ENCODE data around the gene ITIH1.

ITIH1 gene

DNA sequence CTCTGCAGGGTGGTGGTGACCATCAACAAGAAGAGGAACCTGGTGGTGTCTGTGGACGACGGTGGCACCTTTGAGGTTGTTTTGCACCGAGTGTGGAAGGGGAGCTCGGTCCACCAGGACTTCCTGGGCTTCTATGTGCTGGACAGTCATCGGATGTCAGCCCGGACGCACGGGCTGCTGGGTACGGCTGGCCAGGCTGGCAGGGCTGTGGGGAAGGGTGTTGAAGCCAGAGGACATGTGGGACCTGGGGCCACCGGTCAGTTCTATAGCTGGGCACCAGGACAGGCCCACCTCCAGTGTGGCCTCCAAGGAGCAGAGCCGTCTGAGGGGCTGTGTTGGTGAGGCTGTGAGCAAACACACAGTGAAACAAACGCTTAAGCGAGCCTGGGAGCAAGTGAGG lies 13.3 kb downstream of the ITIH1 start:
- no peak for DNase-seq

DNA sequence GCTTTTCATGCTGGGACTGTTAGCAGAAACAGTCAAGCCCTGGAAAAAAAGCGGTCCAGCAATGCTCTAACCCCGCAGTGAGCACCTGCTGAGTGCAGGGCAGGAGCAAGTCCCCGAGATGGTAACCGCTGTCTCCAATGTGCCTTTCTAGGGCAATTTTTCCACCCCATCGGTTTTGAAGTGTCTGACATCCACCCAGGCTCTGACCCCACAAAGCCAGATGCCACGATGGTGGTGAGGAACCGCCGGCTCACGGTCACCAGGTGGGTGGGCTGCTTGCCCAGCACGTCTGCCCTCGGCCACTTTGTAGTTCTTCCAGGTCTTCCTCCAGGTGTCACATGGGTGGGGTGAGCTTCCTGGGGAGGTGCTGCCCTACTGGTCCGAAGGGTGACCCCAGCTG lies 14.0 kb downstream of the ITIH1 start:
- no peak for DNase-seq

DNA sequence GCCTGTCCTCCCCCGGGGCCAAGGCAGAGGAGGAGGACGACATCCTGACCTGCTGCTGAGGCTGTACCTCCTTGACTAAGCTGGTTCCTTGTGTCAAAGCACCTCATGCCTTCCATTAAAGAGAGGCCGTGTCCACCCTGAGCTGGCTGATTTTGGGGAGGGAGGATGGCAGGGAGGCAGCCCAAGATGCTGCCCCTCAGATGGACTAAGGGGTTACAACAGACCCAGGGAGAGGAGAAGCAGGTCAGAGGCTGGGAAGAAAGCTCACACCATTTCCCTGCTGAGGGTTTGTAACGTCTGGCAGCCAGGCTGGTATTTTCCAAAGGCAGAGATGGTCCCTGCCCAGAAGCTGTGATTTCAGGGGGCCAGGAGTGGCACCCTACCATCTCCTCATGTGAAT lies 14.5 kb downstream of the ITIH1 start:
- DNase-seq, result no peak

DNA sequence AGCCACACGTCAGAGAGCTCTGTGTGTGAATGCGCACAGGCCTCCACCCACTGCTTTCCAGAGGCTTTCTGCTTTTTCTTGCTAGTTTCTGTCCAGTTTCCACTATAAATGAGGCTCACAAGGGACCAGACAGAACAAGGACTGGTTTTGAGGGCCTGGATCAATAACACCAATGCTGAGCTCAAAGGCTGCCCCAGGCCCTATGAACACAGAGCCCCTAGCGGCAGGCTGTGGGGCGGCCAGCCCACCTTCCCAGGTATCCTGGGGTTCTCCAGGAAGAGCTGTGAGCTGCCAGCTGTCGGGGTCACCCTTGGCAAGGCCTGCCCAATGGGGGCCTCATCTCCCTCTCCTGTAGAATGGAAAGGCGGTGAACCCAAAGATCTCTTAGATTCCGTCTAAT lies 15.0 kb downstream of the ITIH1 start:
- no peak for DNase-seq

DNA sequence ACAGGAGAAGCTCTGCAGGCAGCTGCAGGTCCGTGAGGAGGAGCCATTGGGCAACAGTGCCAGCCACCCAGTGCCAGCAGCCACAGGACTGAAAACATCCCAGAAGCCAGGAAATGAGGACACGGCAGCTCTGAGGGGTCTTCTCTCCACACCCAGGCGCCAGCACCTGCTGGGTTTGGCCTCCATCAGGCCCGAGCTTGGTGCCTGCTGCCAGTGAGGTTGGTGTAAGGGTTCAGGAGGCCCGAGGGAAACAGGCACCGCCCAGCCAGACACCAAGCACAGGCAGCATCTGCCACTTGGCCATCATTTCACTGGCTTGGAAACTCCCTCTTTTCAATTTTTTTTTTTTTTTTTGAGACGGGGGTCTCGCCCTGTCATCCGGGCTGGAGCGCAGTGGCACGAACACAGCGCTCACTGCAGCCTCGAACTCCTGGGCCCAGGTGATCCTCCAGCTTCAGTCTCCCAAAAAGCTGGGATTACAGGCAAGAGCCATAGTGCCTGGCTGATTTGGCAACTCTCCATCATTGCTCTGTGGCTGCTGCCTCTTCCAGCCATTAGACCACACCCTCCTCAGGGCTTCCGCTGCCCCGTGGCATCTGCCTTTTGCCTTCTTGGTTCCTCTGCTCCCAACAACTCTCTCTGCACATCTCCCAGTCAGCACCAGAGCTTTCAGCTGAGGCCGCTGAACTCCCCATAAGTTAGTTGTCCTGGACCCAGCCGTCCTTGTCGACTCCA lies 15.7 kb downstream of the ITIH1 start:
- DNase-seq, result peak; percentile 21

DNA sequence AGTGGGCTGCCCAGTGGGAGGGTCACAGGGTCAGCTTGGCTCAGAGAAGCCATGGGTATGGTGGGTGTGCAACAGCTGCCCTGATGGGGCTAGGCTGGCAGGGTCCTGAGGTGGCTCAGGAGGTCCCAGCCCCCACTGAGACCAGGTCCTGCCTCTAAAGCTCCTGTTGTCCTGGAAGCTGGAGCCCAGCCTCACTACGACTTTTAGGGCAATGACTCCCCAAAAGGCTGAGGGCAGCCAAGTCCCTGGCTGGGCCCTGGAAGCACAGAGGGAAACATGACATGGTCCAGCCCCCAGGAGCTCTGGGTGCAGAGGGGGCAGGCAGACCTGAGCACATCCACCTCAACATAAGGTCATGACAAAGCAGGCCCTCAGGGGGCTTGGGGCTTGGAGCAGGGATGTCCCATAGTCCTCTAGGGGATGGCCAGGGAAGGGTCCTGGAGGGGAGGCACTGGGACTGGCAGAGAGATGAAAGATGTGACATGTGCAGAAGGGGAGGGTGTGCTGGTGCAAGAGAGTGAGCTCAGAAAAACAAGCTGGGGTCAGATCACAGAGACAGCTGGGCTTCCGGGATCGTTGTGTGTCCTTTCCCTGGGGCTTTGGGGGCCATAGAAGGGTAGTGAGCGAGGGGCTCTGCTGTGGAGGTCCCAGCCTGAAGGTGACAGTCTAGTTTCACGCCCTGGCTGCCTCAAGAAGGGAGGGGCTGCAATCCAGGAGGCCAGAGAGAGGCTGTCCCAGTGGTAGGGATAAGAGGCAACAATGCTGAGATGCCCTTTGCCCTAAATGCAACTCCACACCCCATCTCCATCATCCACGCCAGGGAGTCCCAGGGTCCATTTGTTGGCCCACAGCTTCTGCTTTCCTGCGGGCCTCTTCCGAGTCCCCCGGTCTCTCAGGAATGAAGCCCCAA lies 16.6 kb downstream of the ITIH1 start:
- DNase-seq, result no peak

DNA sequence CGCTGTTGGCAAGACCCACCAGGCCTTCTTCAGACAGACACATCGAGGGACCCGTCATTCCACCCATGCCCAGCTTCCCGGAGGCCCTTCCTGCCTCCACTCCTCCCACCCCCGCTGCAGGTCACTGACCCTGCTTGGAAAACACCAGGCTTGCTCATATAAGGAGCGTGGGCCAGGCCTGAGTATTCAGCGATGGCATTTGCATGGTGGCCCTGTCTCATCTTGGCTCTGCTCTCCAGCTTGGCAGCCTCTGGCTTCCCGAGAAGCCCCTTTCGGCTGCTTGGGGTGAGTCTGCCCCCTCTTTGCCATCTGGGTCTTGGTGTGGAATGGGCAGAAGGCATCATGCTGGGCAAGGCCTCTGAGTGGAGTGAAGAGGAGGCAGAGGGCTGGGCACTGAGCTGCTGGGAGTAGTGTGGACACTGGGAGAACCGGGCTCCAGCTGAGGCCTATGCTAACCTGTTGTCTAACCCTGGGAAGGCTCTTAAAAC lies 17.3 kb downstream of the ITIH1 start, which contains the start of gene ITIH3:
ITIH3 (plus strand) TSS at position 185 of the 488 bp plus-strand sequence; CDS start at position 193, 8 bp downstream.
- no peak for DNase-seq

DNA sequence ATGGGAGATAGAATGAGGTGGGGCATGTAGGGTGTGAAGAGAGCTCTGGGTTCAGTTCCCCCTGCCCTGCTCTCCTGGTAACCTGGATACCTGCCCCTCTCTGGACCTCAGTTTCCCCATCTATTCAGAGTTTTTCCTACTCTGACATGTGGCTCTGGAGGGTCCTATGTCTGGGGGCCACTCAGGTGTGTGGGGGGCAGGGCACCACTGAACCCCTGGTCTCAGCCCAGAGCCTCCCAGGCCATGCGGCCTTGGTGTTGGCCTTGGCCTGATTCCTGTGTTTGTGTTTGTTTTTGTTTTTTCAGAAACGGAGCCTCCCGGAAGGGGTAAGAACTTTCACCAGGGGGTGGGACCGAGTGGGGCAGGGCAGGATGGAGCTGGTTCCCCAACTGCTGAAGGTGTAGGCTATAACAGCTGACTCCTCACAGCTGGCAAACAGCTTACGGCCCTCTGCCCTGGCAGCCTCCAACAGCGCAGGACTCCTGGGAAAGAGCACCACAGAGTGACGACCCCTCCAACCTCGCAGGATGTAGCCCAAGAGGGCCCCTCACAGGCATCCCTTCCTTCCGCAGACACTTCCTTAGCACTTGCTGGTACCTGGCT lies 18.0 kb downstream of the ITIH1 start:
- DNase-seq, result no peak

DNA sequence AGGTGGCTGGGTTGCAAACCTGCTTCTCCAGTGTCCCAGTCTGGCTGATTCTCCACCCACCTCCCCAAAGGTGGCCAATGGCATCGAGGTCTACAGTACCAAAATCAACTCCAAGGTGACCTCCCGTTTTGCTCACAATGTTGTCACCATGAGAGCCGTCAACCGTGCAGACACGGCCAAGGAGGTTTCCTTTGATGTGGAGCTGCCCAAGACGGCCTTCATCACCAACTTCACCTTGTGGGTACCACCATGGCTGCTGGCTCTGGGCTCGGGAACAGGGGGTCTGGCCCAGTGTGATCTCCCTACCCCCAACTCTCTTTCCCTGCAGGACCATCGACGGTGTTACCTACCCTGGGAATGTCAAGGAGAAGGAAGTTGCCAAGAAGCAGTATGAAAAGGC lies 19.0 kb downstream of the ITIH1 start:
- DNase-seq, result no peak

DNA sequence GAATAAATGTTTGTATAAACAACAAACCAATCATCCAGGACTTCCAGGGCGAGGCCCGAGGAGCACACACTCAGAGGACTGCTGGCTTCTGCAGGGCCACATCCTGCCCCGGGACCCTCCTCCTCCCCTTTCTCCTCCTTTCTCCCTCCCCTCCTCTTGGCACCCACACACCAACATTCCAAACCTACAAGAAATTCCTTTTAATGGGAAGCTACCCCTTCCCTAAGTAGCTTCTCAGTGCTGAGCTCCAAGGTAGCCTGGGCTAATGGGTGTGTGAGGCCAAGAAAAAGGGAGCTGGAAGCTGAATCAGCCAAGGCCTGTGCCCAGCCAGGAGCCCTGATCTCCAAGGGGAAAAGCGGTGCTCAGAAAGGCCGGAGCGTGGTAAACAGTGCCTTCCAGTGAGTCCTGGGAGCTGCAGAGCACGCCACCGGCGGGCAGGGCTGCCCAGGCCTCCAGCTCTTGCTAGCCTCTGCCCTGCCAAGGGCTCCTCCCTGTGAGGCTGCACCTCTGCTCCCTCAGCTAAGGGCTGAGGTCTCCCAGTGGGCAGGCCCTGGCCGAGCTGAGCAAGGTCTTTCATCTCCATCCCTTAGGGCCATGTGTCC lies 21.1 kb downstream of the ITIH1 start:
- peak; percentile 12 for DNase-seq

DNA sequence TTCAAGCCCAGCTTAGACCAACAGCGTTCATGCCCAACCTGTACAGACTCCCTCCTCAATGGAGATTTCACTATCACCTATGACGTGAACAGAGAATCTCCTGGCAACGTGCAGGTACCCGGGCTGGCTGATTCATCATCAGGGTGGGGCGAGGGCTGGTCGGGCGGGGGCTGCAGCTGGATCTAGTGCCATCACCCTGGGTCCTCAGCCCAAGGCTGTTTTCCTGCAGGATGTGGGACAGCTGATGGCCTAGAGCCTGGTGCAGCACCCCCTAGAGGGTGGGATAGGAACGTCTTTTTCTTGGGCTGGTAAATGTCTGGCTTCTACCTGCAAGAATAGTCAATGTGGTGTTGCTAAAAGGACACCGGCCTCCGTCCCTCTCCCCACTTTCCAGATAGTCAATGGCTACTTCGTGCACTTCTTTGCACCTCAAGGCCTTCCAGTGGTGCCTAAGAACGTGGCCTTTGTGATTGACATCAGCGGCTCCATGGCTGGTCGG lies 21.6 kb downstream of the ITIH1 start:
- DNase-seq, result peak; percentile 21

DNA sequence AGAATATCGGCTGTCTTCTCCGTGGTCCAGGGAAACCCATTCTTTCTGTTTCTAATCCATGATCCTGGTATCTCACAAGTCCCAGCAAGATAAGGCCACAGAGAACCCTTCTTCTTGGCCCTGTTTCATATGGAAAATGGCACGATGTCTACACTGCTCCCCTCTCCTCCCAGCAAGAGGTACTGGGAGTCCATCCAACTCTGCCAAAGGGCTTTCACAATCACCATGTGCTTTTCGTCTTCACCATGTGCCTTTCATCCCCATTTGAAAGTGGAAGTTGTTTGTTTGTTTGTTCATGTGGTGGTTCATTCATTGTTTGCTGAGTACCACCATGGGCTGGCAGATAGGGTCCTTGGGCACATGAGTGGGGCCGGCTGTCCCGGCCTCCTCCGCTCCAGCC lies 22.7 kb downstream of the ITIH1 start:
- no peak for DNase-seq

DNA sequence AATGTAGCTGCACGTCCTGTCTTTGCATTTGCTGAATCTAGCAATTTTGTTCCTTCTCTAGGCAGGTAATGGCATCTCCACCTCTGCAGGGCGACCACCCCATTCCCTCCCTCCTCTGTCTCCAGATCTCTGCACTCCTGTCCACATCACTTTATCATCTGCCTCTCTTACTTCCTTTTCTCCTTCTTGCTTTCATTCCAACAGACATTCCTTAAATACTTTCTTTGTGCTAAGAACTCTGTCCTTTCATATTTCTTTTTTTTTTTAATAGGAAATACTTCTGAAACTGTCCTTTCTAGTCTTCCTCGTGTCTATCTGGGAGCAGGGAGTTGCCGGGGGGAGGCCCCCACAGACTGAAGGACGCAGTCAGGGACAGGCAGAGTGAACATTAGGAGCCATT lies 24.4 kb downstream of the ITIH1 start:
- no peak for DNase-seq

DNA sequence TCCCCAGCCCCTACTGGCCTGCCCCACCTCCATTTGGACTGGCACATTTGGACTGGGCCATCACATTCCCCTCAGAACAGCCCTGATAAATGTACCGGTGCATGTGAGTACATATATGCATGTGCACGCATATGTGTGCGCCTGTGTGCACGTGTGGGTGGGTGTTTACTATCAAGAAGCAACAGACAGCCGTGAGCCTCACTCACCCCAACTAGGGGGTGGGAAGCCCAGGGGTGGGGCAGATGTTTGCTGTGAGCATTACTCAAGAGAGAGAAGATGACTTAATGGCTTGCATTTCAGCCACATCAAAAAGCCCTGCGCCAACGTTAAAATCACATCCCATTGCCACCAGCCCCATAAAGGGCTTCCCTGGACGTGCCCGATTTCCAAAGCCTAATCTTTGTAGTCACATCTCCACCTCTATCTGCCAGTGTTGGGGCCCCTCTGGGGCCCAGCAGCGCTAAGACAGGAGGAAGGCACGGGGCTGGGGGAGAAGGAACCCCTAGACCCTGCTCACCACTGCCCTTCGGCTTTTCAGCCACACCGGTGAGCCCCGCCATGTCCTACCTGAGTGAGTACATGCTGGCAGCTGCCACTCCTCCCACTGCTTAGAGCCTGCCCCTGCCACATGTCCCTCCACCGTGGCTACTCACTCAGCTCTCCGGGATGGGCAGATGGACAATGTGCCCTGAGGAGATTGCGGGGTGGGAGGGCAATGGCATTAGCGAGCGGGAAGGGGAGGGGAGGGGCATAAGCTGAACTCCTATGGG lies 28.1 kb downstream of the ITIH1 start:
- no peak for DNase-seq

DNA sequence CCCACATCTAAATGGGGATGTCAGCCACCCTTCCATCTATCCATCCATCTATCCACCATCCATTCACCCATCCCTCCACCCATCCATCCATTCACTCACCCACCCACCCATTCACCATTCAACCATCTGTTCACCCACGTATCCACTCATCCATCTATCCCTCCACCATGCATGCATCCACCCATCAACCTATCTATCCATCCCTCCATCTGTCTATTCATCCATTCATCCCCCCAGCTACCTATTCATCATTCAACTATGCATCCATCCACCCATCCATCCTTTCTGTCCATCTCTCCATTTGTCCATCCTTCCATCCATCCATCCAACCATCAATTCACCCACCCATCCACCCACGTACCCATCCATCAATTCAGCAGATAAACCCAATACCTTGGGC lies 31.8 kb downstream of the ITIH1 start:
- no peak for DNase-seq

DNA sequence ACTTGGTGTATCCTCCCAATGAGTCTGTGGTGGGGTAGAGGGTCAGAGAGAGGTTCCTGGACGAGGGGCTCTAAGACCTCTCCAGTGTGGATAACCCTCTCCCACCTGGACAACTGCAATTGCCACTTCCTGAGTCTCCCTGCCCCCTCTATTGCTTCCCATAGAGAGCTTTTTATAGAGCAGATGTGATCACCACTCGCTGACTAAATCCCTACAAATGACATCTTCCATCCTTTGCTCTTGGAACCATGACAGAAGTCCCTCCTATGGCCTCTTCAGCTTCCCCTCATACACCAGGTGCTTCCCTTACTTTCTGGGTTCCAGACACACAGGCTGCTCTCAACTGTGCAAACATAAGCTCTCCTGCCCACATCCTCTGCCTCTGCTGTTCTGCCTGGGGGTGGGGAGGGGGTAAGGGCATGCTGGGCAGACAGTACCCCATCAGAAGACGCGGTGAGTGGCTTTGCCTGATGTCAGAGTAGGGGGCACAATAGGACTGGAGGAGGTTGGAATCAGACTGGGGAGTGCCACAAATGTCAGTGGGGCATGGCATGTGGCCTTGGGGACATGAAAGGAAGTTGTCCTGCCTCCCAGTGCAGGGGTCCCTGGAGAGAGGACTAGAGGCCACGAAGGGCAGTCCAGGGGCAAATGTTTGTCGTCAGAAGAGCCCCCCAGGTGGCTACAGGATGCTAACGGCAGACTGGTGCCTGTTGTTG lies 32.4 kb downstream of the ITIH1 start:
- DNase-seq, result no peak

DNA sequence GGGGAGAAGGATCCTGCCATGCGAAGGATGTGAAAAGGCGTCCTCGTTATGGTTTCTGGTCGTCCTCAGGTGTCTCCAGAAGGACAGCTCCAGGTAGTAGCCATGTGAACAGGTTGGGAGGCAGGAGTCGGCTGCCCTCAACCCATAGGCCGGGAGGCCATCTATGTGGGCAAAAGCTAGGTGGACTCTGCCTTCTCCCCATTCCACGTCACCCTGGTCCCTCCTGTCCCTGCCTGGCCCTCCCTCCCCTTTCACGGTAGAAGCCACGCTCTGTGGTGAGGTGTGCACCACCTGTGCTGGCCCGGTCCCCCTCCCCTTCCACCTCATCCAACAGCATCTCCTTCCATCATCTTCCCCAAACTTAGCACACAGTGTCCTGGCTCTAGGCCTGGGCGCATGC lies 33.5 kb downstream of the ITIH1 start:
- DNase-seq, result no peak

DNA sequence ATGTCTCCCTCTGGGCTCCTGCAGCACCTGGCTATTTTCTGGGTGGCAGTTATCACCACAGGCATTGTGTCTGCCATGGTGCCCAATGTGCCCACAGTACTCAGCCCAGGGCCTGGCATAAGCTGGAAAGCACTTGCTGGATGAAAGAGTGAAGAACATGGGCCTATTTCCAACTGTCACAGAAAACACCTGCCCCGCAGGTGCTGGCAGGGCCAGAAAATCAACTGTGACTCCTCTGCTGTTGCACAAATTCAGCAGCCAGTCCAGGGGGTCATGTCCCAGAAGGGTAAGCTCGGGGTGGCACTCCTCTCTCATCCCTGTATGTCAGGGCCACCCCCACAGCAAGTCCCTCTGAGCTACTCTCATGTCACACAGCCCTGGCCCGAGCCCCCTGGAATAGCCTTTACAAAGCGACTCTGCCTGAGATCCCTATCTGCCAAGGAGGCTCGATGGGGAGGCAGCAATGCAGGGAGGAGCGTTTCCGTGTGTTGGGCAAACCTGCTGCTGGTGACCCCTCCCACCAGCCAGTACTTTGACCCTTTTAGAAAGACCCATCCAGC lies 34.1 kb downstream of the ITIH1 start:
- no peak for DNase-seq

DNA sequence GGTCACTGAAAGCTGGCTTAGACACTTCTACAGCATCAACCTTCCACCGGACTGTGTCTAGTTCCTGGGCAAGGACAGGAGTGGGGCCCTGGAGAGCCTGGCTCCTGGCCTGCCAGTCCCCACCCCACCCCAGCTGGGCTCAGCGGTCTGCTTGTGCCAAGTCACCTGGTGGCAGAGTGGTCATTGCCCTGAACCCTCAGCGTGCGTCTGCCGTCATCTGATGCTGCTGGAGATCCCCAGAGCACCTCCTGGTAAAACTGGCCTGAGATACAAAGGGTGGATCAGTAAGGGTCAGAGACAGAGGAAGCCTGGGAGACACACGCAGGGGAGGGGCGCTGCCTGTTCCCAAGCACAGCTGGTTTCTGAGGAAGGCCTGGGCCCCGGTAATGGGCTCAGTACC lies 36.4 kb downstream of the ITIH1 start:
- DNase-seq, result no peak

DNA sequence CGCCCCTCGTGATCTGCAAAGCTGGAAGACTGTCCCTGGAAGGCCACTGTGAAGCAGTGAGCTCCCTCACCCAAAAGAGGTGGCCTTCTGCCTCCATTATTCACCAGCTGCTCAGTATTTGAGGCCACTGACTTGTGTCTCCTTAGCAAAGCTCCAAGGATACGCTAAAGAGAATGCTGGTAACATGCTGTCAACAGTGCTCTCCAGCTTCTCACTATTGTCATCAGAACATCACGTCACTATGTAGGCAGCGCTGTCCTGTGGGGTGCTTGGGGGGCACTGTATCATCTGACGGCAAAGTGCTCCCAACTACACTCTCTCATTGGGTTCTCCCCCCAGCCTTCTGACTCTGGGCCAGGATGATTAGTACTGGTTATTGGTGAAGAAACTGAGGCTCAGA lies 38.8 kb downstream of the ITIH1 start:
- DNase-seq, result no peak

DNA sequence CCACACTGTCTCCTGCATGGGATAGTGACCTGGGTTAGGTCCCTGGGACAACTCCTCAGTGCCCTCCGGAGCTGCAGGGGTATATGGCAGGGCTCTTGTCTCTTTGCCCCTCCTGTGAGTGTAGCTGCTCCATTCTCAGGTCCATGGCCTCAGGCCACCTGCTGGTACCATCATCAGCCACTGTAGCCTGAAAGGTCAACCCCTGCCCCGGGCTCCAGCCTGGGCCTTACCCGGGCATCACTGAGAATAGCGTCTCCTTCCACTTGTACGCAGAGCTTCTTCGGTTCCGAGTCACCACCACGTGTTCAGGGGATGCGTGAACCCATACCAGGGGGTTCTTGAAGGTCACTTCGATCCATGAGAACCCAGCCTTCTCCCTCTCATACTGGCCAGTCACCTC lies 39.3 kb downstream of the ITIH1 start:
- no peak for DNase-seq
